SK-N-SH (cell line): ENCODE data around the gene JAK1. TPM values are rescaled to one million over a fixed set of nuclear protein-coding genes. Genes with fewer than 3 reads are reported as not detected.

Experiments used
- CTCF ChIA-PET: fragments of 300-600, 350-600 bp; formaldehyde crosslinking; extraction: SDS; loops from one replicate; lab custom pipeline; 2021; lab: Yijun Ruan, JAX
- POLR2A ChIA-PET: fragments of 350-600 bp; sonication (Branson Sonifier 250); formaldehyde crosslinking; extraction: SDS; loops from one replicate; lab custom pipeline; 2020; ENCODE audit warnings: antibody characterized with exemption, inconsistent platforms; lab: Yijun Ruan, JAX
- DNase-seq: peaks from one replicate; pipeline ENCODE4 v3.0.0; 2012
- H2AFZ ChIP-seq: fragments of 200-600 bp; sonication (generic); 2 replicates; pipeline ENCODE4 v1.8.1; 2016; ENCODE audit warnings: antibody characterized with exemption, mild to moderate bottlenecking, low read depth
- H3F3A ChIP-seq: fragments of 200-600 bp; sonication (generic); replicated peaks from 2 replicates; pipeline ENCODE3; 2016; ENCODE audit warnings: antibody characterized with exemption, mild to moderate bottlenecking; ENCODE audit not compliant: insufficient read depth
- H3K27ac ChIP-seq, 2 experiments: fragments of 200-500 bp in 1 of 2; fragments of 200-600 bp in 1 of 2; sonication (Bioruptor generic) in 1 of 2; sonication (generic), shearing (Covaris generic) in 1 of 2; 2 replicates each; pipeline versions ENCODE4 v1.5.1 to v1.6.1; 2014 to 2016; ENCODE audit warnings: low read depth in 2 of 2, inconsistent platforms in 1 of 2, low read length in 1 of 2, mild to moderate bottlenecking in 1 of 2, mixed read lengths in 1 of 2
- H3K27me3 ChIP-seq: fragments of 200-600 bp; sonication (generic), shearing (Covaris generic); 2 replicates; pipeline ENCODE4 v1.6.1; 2016; ENCODE audit warnings: mixed run types; ENCODE audit not compliant: insufficient read depth
- H3K36me3 ChIP-seq, 2 experiments: fragments of 200-500 bp in 1 of 2; fragments of 200-600 bp in 1 of 2; sonication (Bioruptor generic) in 1 of 2; sonication (generic) in 1 of 2; replicated peaks in 1 of 2; 2 replicates each; pipeline versions ENCODE3 to v1.5.1; 2014 to 2016; ENCODE audit warnings: low read length in 1 of 2, mild to moderate bottlenecking in 1 of 2; ENCODE audit not compliant: insufficient read depth in 2 of 2, control insufficient read depth in 1 of 2
- H3K4me1 ChIP-seq, 2 experiments: fragments of 200-500 bp in 1 of 2; fragments of 200-600 bp in 1 of 2; sonication (Bioruptor generic) in 1 of 2; sonication (generic), shearing (Covaris generic) in 1 of 2; 2 replicates each; pipeline versions ENCODE4 v1.5.1 to v1.6.1; 2014 to 2016; ENCODE audit warnings: low read depth in 1 of 2, low read length in 1 of 2, mixed run types in 1 of 2; ENCODE audit not compliant: insufficient read depth in 2 of 2, control insufficient read depth in 1 of 2
- H3K4me2 ChIP-seq: fragments of 200-600 bp; sonication (generic), shearing (Covaris generic); 2 replicates; pipeline ENCODE4 v1.6.1; 2017; ENCODE audit warnings: mixed run types
- H3K4me3 ChIP-seq, 2 experiments: fragments of 200-500 bp in 1 of 2; fragments of 200-600 bp in 1 of 2; sonication (Bioruptor generic) in 1 of 2; sonication (generic), shearing (Covaris generic) in 1 of 2; 2 replicates each; pipeline versions ENCODE4 v1.5.1 to v1.8.1; 2014 to 2016; ENCODE audit warnings: low read depth in 2 of 2, inconsistent platforms in 1 of 2, low read length in 1 of 2, mild to moderate bottlenecking in 1 of 2, mixed read lengths in 1 of 2, moderate library complexity in 1 of 2
- H3K79me2 ChIP-seq: fragments of 200-600 bp; sonication (generic); 2 replicates; pipeline ENCODE4 v1.8.1; 2017; ENCODE audit warnings: mild to moderate bottlenecking; ENCODE audit not compliant: insufficient read depth
- H3K9ac ChIP-seq: fragments of 200-600 bp; sonication (generic); 2 replicates; pipeline ENCODE4 v1.6.1; 2017; ENCODE audit warnings: mixed run types
- H3K9me2 ChIP-seq: fragments of 200-600 bp; sonication (generic); 2 replicates; pipeline ENCODE4 v1.6.1; 2017; ENCODE audit warnings: mixed run types
- H3K9me3 ChIP-seq: fragments of 200-600 bp; sonication (generic); 2 replicates; pipeline ENCODE4 v1.6.1; 2017; ENCODE audit warnings: mixed run types, mild to moderate bottlenecking, moderate library complexity
- H4K20me1 ChIP-seq: fragments of 200-600 bp; sonication (generic); 2 replicates; pipeline ENCODE4 v1.6.1; 2017; ENCODE audit warnings: mild to moderate bottlenecking, mixed run types; ENCODE audit not compliant: insufficient read depth
- CHD2 ChIP-seq: fragments of 150-350 bp; IDR thresholded peaks from 2 replicates; pipeline ENCODE4 v1.6.1; 2018; ENCODE audit warnings: low read length; ENCODE audit not compliant: partially characterized antibody
- ELF1 ChIP-seq: IDR thresholded peaks from 2 replicates; pipeline ENCODE4 v1.4.0; 2012
- EZH2phosphoT487 ChIP-seq: fragments of 200-600 bp; sonication (generic); IDR thresholded peaks from 2 replicates; pipeline ENCODE4 v1.6.1; 2017; ENCODE audit warnings: low read depth, mixed run types, mild to moderate bottlenecking, antibody characterized with exemption, moderate library complexity, borderline replicate concordance
- FOSL2 ChIP-seq: IDR thresholded peaks from 2 replicates; pipeline ENCODE4 v1.4.0; 2012; ENCODE audit warnings: low read depth, mild to moderate bottlenecking, moderate library complexity, borderline replicate concordance
- FOXM1 ChIP-seq: IDR thresholded peaks from 2 replicates; pipeline ENCODE4 v1.4.0; 2012; ENCODE audit warnings: low read depth, mild to moderate bottlenecking
- GABPA ChIP-seq: IDR thresholded peaks from 2 replicates; pipeline ENCODE4 v1.4.0; 2012; ENCODE audit warnings: low read depth, mild to moderate bottlenecking
- MEF2A ChIP-seq: IDR thresholded peaks from 2 replicates; pipeline ENCODE4 v1.4.0; 2012; ENCODE audit warnings: low read depth, borderline replicate concordance
- MXI1 ChIP-seq: IDR thresholded peaks from 2 replicates; pipeline ENCODE4 v1.6.1; 2012; ENCODE audit warnings: mild to moderate bottlenecking, low read depth, low read length, improper control_type of control experiment
- NFIC ChIP-seq: IDR thresholded peaks from 2 replicates; pipeline ENCODE4 v1.4.0; 2012; ENCODE audit warnings: borderline replicate concordance
- NRF1 ChIP-seq: IDR thresholded peaks from 2 replicates; pipeline ENCODE4 v1.6.1; 2012; ENCODE audit warnings: low read depth, mild to moderate bottlenecking, low read length
- RAD21 ChIP-seq: IDR thresholded peaks from 2 replicates; pipeline ENCODE4 v1.6.1; 2012; ENCODE audit warnings: mild to moderate bottlenecking, low read length
- RFX5 ChIP-seq: IDR thresholded peaks from 2 replicates; pipeline ENCODE4 v1.6.1; 2012; ENCODE audit warnings: mild to moderate bottlenecking, improper control_type of control experiment, low read length
- RXRA ChIP-seq: IDR thresholded peaks from 2 replicates; pipeline ENCODE4 v1.4.0; 2012; ENCODE audit warnings: low read depth, mild to moderate bottlenecking, borderline replicate concordance
- SIN3A ChIP-seq: IDR thresholded peaks from 2 replicates; pipeline ENCODE4 v1.6.1; 2012; ENCODE audit warnings: low read depth, mild to moderate bottlenecking, low read length, moderate library complexity, borderline replicate concordance
- TAF1 ChIP-seq: IDR thresholded peaks from 2 replicates; pipeline ENCODE4 v1.6.1; 2012; ENCODE audit warnings: low read depth, mild to moderate bottlenecking, low read length, moderate library complexity, borderline replicate concordance
- WGBS: methylation state at CpG from one replicate; pipeline ENCODE4 v1.1.6; 2017; ENCODE audit warnings: low lambda C conversion rate; 5-methylcytosine and 5-hydroxymethylcytosine counted together
- polyA plus RNA-seq, 3 experiments: library from polyadenylated mRNA; depleted of rRNA; stranded (reverse); fragments of >200 nt; gene quantifications; 2 replicates each; pipeline ENCODE4 v1.2.3, GENCODE V29; 2012
- TF ChIP-seq, protein P1 (sequence below): IDR thresholded peaks from 2 replicates; pipeline ENCODE4 v1.4.0; 2012; ENCODE audit warnings: low read depth

JAK1 gene
- polyA plus RNA-seq, 1 of the 3 experiments (the other 2 are of a cell fraction) = 47.5 TPM

DNA sequence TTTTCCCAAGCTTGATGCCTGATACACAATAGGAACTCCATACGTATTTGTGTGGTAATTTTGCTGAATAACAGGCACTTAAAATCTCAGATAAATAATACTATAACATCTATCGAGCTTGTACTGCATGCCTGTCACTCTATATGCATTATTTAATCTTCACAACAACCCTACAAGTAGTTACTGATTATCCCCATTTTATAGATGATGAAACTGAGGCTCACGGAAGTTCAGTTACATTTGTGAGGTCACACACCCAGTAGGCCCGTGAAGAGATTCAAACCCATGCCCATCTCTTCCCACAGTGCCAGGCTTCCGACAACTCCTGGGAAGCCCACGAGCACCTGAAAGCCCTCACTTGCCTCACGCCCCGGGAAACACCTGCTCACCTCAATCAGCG lies 122.7 kb downstream of the JAK1 start:
- Histone ChIP-seq H3F3A (no peaks in the 10 kb centered on the region), H3K27ac (no peak overlapping the region), H3K4me1 (no peaks in the 10 kb centered on the region), H3K36me3 (peaks cover 18 to 79% of the 10 kb centered on the region in 2 experiments), H3K9me3 (no peaks in the 10 kb centered on the region), H3K9ac (no peak overlapping the region), H3K79me2 (no peaks in the 10 kb centered on the region), H2AFZ (no peak overlapping the region), H3K4me2 (no peak overlapping the region)
- POLR2A ChIA-PET = no interaction called here
- DNase-seq = no peak
- no peak for TF ChIP-seq NRF1
- no peak for TF ChIP-seq RFX5
- no peak for TF ChIP-seq MEF2A
- TF ChIP-seq RXRA = no peak
- no peak for TF ChIP-seq MXI1
- no peak for TF ChIP-seq FOXM1
- no peak for TF ChIP-seq SIN3A
- no peak for TF ChIP-seq RAD21
- TF ChIP-seq TAF1 = no peak
- TF ChIP-seq ELF1 = no peak
- no peak for TF ChIP-seq FOSL2
- no peak for TF ChIP-seq EZH2phosphoT487
- TF ChIP-seq NFIC = no peak
- TF ChIP-seq, all 33 proteins: peak for 0
- CTCF ChIA-PET = no interaction called here
- no peak overlapping the region for H3K4me3 ChIP-seq
- 97% methylated on average over 6 of the region's 9 CpGs for WGBS
- no peaks in the 10 kb centered on the region for H3K9me2 ChIP-seq
- no peaks in the 10 kb centered on the region for H3K27me3 ChIP-seq
- H4K20me1 ChIP-seq = no peaks in the 10 kb centered on the region

- no peaks in the 10 kb centered on the region for H4K20me1 ChIP-seq
- no peaks in the 10 kb centered on the region for H3K27me3 ChIP-seq
- peaks cover 28 to 77% of the 10 kb centered on the region in 2 experiments for H3K36me3 ChIP-seq
- no peaks in the 10 kb centered on the region for H3K79me2 ChIP-seq
- TF ChIP-seq MEF2A (no peak), GABPA (no peak), EZH2phosphoT487 (no peak), CHD2 (no peak)
- TF ChIP-seq, protein P1, sequence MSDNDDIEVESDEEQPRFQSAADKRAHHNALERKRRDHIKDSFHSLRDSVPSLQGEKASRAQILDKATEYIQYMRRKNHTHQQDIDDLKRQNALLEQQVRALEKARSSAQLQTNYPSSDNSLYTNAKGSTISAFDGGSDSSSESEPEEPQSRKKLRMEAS = no peak
- no peak overlapping the region for H2AFZ ChIP-seq
- H3K4me1 ChIP-seq = no peaks in the 10 kb centered on the region
- no peaks in the 10 kb centered on the region for H3K9me2 ChIP-seq
- no peak overlapping the region for H3K9ac ChIP-seq
- no peak overlapping the region for H3K27ac ChIP-seq
- no peak overlapping the region for H3K4me3 ChIP-seq
- ChIA-PET POLR2A (no interaction called here), CTCF (no interaction called here)
- H3K4me2 ChIP-seq = no peak overlapping the region
- no peak for DNase-seq
- no peaks in the 10 kb centered on the region for H3K9me3 ChIP-seq
- WGBS = 71% methylated on average over 2 of the region's 2 CpGs
- H3F3A ChIP-seq = no peaks in the 10 kb centered on the region
These were observed 124.1 kb downstream of the JAK1 start for GRCh38 chr1:64842224-64842623.
